ENCODE results near the gene TEAD1. TPM values are rescaled to one million over a fixed set of nuclear protein-coding genes. Genes with fewer than 3 reads are reported as not detected.

The TEAD1 gene
- polyA plus RNA-seq, 1 experiment, result 79.2 TPM

GRCh38 chr11:12683874-12684273 lies 9.7 kb downstream of the TEAD1 start:
- Histone ChIP-seq H3K36me3 (ENCODE audit: control insufficient read depth, insufficient read depth, low read length) (no peaks in the 10 kb centered on the region), H3K27me3 (ENCODE audit: control insufficient read depth, insufficient read depth, low read length) (no peaks in the 10 kb centered on the region), H3K4me3 (ENCODE audit: low read depth, low read length) (no peak overlapping the region)
- TF ChIP-seq, protein P1, sequence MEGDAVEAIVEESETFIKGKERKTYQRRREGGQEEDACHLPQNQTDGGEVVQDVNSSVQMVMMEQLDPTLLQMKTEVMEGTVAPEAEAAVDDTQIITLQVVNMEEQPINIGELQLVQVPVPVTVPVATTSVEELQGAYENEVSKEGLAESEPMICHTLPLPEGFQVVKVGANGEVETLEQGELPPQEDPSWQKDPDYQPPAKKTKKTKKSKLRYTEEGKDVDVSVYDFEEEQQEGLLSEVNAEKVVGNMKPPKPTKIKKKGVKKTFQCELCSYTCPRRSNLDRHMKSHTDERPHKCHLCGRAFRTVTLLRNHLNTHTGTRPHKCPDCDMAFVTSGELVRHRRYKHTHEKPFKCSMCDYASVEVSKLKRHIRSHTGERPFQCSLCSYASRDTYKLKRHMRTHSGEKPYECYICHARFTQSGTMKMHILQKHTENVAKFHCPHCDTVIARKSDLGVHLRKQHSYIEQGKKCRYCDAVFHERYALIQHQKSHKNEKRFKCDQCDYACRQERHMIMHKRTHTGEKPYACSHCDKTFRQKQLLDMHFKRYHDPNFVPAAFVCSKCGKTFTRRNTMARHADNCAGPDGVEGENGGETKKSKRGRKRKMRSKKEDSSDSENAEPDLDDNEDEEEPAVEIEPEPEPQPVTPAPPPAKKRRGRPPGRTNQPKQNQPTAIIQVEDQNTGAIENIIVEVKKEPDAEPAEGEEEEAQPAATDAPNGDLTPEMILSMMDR (IDR thresholded peaks at IDR 0.05; ENCODE audit: insufficient read depth, low read depth, low read length), result no peak
- POLR2A ChIA-PET, result interaction anchor here (0.6 kb wide), 1 partner anchor 317 kb away, joined by 4 read pairs; no protein-coding TSS in a partner anchor
- CTCF ChIA-PET, result interaction anchor here (1.3 kb wide), 1 partner anchor 231 kb away, joined by 4 read pairs; no protein-coding TSS in a partner anchor
- peak; percentile 62 for DNase-seq (ENCODE audit: low read depth)

DNA sequence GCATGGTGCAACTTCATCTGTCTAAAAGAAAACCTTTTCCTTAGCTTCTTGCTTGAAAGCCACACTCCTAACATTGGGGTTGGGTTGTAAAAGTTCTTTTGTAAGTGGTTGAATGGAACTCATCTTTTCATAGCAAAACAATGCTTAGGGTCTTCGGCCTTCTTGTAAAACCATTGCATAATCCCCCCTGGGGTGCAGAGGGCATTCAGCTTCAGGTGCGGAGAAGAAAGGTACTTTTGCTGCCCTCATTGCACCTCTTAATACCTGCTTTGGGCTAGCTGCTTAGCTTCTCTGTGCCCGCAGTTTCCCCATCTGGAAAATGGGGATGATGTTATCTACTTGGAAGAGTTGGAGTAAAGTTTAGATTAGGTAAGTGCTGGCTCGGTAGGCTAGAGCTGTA lies 10.1 kb downstream of the TEAD1 start:
- TF ChIP-seq, protein P1 (IDR thresholded peaks at IDR 0.05; ENCODE audit: insufficient read depth, low read depth, low read length), result no peak
- Histone ChIP-seq H3K4me3 (ENCODE audit: low read depth, low read length) (no peak overlapping the region), H3K36me3 (ENCODE audit: control insufficient read depth, insufficient read depth, low read length) (no peaks in the 10 kb centered on the region), H3K27me3 (ENCODE audit: control insufficient read depth, insufficient read depth, low read length) (no peaks in the 10 kb centered on the region)
- CTCF ChIA-PET, result interaction anchor here (0.5 to 1.3 kb wide), 3 partner anchors 186 to 230 kb away, joined by 3 to 4 read pairs (median 3); no protein-coding TSS in a partner anchor
- DNase-seq (ENCODE audit: low read depth), result no peak
- POLR2A ChIA-PET, result no interaction called here

DNA sequence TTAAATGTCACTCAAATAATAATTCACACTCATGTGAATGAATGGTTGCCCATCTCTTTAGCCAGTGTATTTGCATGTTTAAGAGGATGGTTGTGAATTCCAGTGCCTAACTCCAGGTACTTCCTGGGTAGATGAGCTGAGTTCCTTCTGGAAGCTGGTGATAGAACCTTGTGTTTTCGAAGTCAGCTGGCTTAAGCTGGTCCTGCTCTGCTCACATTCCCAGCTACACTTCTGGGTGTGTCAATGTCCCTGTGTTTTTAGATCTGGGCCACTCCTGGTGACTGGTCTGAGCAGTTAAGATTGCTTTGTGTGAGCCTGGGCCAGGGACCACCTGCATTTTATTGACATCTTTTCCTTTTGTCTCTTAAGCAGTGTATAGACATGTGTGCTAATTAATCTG lies 10.6 kb downstream of the TEAD1 start:
- no peaks in the 10 kb centered on the region for H3K27me3 ChIP-seq (ENCODE audit: control insufficient read depth, insufficient read depth, low read length)
- POLR2A ChIA-PET, result no interaction called here
- TF ChIP-seq, protein P1 (IDR thresholded peaks at IDR 0.05; ENCODE audit: insufficient read depth, low read depth, low read length), result no peak
- no peak overlapping the region for H3K4me3 ChIP-seq (ENCODE audit: low read depth, low read length)
- DNase-seq (ENCODE audit: low read depth), result no peak
- CTCF ChIA-PET, result interaction anchor here (0.5 to 1.3 kb wide), 3 partner anchors 185 to 230 kb away, joined by 3 to 4 read pairs (median 3); no protein-coding TSS in a partner anchor
- no peaks in the 10 kb centered on the region for H3K36me3 ChIP-seq (ENCODE audit: control insufficient read depth, insufficient read depth, low read length)

- ChIA-PET POLR2A (no interaction called here), CTCF (interaction anchor here (1.3 kb wide), 1 partner anchor 229 kb away, joined by 4 read pairs; no protein-coding TSS in a partner anchor)
- H3K36me3 ChIP-seq (ENCODE audit: control insufficient read depth, insufficient read depth, low read length), result no peaks in the 10 kb centered on the region
- DNase-seq (ENCODE audit: low read depth), result no peak
- H3K4me3 ChIP-seq (ENCODE audit: low read depth, low read length), result no peak overlapping the region
- TF ChIP-seq, protein P1 (IDR thresholded peaks at IDR 0.05; ENCODE audit: insufficient read depth, low read depth, low read length), result no peak
- H3K27me3 ChIP-seq (ENCODE audit: control insufficient read depth, insufficient read depth, low read length), result no peaks in the 10 kb centered on the region
These were observed 11.0 kb downstream of the TEAD1 start for GRCh38 chr11:12685229-12685628.

DNA sequence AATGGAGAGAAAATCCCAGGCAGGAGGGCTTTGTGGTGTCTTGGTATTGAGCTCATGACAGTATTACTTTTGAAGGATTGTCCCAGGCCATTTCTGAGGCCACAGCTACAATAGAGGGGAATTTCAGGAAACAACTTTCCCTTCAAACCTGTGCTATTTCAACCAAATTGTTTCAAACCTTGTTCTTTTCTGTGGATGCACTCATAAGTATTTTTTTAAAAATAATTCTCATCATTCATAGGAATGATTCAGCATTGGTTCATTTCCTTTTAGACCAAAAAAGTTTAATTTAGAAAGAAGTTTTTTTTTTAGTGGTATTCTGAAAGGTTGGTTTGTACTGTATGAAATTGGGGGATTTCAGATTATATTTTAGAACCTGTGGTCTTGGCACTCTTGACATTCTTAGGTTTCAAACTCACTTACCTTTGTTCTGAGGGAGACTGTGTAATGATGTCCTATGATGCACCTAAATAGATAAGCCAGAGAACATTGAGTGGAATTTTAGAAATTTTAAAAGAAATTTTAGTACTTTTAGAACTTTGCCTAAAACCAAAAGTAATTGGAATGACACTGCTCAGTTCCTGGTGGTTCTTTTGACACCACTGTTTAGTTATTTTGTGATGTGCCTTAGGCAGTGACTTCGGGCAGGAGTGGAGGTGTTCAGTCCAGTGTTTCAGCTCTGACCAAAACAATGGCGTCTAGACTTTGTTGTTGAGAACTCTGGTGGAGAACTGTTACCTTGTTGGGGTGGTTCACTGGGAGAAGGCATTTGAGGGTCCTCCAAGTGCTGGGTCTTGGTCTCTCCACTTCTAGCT lies 12.2 kb downstream of the TEAD1 start:
- TF ChIP-seq, protein P1 (IDR thresholded peaks at IDR 0.05; ENCODE audit: insufficient read depth, low read depth, low read length), result no peak
- POLR2A ChIA-PET, result no interaction called here
- Histone ChIP-seq H3K4me3 (ENCODE audit: low read depth, low read length) (no peak overlapping the region), H3K36me3 (ENCODE audit: control insufficient read depth, insufficient read depth, low read length) (no peaks in the 10 kb centered on the region), H3K27me3 (ENCODE audit: control insufficient read depth, insufficient read depth, low read length) (no peaks in the 10 kb centered on the region)
- no peak for DNase-seq (ENCODE audit: low read depth)
- CTCF ChIA-PET, result interaction anchor here (1.6 kb wide), 1 partner anchor 276 kb away, joined by 3 read pairs; no protein-coding TSS in a partner anchor

All from BJ (cell line).